ENCODE results near the gene GSAP. TPM values are rescaled to one million over a fixed set of nuclear protein-coding genes. Genes with fewer than 3 reads are reported as not detected.

The GSAP gene
- total RNA-seq, 3 donors from 2014 or later: 8.0 to 16.7 (median 14.2) TPM

DNA sequence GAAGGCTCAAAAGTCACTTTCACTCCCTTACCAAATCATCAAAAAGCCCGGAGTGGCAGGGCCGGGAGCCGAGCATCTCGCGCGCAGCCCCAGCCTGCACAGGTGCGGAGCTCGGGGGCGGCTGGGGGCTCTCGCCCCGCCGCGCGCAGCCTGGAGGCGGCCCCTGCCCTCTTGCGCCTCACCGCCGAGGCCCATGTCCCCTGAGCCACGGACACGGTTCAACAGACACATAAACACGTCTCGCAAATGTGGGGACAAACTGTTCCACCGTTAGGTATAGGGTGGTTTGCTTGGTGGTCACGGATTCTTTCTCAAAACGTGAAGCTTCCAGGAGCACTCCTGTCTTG is 700 bp downstream of the GSAP start:
- peak in 2 of 3 donors; percentile 54 to 69 for DNase-seq
- ATAC-seq: peak; percentile 58
- H3K4me3 ChIP-seq: peak overlapping the region; percentile 77
- TF ChIP-seq, protein P1, sequence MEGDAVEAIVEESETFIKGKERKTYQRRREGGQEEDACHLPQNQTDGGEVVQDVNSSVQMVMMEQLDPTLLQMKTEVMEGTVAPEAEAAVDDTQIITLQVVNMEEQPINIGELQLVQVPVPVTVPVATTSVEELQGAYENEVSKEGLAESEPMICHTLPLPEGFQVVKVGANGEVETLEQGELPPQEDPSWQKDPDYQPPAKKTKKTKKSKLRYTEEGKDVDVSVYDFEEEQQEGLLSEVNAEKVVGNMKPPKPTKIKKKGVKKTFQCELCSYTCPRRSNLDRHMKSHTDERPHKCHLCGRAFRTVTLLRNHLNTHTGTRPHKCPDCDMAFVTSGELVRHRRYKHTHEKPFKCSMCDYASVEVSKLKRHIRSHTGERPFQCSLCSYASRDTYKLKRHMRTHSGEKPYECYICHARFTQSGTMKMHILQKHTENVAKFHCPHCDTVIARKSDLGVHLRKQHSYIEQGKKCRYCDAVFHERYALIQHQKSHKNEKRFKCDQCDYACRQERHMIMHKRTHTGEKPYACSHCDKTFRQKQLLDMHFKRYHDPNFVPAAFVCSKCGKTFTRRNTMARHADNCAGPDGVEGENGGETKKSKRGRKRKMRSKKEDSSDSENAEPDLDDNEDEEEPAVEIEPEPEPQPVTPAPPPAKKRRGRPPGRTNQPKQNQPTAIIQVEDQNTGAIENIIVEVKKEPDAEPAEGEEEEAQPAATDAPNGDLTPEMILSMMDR (IDR thresholded peaks at IDR 0.05): no peak
- intact Hi-C loops (cut with DNase I, micrococcal nuclease): no loop called here
- H3K4me1 ChIP-seq (ENCODE audit: low read depth): peaks cover 8% of the 10 kb centered on the region
- no peaks in the 10 kb centered on the region for H3K9me3 ChIP-seq
- no peaks in the 10 kb centered on the region for H3K36me3 ChIP-seq (ENCODE audit: low read depth)

DNA sequence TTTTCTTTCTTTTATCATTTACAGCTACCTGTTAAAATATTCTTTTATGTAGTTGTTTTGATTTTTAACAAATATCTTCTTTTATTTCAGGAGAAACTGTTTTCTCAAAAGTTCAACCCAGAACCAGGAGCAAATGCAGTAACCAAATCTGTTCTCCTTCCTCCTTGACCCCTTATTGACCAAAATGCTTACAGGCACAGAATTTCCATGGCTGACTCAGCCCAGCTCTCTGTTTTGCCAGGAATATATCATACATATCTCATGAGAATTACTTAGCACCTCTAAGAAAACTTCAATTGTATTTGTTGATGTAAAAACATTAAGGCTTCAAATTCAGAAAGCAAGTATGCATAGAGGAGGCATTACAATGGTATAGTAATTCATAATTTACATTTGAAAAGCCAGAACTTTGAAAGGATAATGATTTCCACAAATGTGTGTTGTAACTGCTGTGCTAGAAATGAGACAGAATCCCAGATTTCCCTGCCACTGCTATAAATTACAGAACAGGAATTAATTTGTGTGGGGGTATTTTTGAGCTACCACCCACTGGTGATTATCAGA is 2.2 kb downstream of the GSAP start:
- TF ChIP-seq, protein P1 (IDR thresholded peaks at IDR 0.05): no peak
- no peak for ATAC-seq
- Histone ChIP-seq H3K4me1 (ENCODE audit: low read depth) (peaks cover 8% of the 10 kb centered on the region), H3K9me3 (no peaks in the 10 kb centered on the region), H3K4me3 (no peak overlapping the region), H3K36me3 (ENCODE audit: low read depth) (no peaks in the 10 kb centered on the region)
- no peak for DNase-seq
- intact Hi-C loops (cut with DNase I, micrococcal nuclease): no loop called here

DNA sequence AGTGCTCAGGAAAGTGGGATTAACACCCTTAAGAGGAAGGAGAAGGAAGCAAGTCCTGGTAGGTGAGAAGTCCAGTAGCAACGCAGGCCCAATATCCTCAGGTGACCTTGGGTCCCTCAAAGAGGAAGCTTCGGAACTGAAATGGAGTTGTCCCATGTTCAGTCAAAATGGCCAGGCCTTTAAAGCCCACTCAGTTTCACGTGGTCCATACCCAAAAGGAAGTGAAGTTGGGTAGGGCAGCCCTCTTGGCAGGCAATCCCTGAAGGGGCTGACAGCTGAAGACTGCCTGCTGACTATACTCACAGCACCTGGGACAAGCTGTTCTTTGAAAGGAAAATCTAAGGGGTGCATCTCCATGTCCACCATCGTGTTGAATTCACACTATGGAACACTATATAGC is 3.0 kb downstream of the GSAP start:
- ATAC-seq (no peak), DNase-seq (no peak)
- intact Hi-C loops (cut with DNase I, micrococcal nuclease): no loop called here
- Histone ChIP-seq H3K9me3 (no peaks in the 10 kb centered on the region), H3K4me1 (ENCODE audit: low read depth) (peaks cover 8% of the 10 kb centered on the region), H3K4me3 (no peak overlapping the region), H3K36me3 (ENCODE audit: low read depth) (no peaks in the 10 kb centered on the region)
- TF ChIP-seq, protein P1 (IDR thresholded peaks at IDR 0.05): no peak

DNA sequence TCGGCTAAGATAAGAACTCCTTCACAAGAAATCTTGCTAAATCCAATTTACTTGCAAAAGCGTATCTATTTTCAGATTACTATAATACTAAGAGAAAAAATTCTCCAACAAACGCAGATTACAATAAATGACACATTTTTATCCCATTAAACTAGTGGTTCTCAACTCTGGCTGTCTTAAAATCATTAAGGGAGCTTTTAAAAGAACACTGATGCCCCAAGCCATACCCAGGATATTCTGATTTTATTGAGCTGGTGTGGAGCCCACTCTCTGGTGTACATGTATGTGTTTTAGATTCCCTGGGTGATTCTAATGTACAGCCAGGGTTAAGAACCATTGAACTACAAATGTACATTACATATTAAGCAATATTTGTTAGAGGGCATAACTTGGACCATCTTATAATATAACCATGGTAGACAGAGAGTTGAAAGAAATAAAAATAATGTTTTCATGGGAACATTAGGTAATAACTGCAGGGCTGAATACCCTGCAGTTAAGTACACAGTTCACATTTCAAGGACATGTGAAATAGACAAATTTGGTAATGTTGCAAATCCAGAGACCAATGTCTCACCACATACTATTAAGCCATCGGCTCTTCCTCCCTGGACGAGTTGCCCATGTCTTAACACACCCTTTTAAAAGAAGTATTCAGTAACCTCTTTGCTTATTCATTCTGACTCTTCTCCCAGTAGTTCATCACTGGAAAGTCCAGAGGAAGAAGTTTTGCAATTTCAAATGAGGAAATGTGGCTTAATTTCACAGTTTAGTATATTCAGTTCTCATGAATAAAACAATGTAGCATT is 6.2 kb downstream of the GSAP start:
- TF ChIP-seq, protein P1 (IDR thresholded peaks at IDR 0.05): no peak
- Histone ChIP-seq H3K36me3 (ENCODE audit: low read depth) (no peaks in the 10 kb centered on the region), H3K4me3 (no peak overlapping the region), H3K9me3 (no peaks in the 10 kb centered on the region), H3K4me1 (ENCODE audit: low read depth) (no peaks in the 10 kb centered on the region)
- intact Hi-C loops (cut with DNase I, micrococcal nuclease): no loop called here
- ATAC-seq (peak; percentile 55), DNase-seq (no peak)

DNA sequence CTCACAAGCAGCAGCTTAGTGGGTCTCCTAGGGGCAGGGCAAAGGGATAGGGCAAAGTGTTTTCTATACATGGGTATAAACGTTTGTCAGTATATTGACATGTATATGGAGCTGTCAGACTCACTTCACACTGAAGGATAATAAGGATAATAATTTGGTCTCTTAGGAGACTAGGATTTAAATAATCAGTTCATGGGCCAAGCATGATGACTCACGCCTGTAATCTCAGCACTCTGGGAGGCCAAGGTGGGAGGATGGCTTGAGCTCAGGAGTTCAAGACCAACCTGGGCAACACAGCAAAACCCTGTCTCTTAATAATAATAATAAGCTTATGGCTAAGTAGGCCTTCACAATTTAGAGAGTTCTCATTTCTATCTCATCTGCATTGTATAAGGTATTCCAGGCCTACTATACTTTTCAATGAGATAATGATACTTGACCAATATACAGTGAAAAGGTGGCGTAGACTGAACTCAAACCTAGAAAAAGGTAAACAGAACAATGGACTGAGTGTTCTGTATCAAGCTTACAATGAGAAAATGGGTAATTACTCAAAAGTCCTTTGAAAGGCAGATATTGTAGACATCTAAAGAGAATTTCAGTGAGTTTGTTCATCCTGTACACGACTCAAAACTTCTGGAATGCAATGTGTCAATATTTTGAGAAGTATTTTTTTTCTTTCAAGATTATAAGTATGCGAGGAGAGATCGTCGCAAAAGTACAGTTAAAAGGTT is 7.0 kb downstream of the GSAP start:
- DNase-seq: no peak
- Histone ChIP-seq H3K4me1 (ENCODE audit: low read depth) (no peaks in the 10 kb centered on the region), H3K4me3 (no peak overlapping the region), H3K36me3 (ENCODE audit: low read depth) (no peaks in the 10 kb centered on the region), H3K9me3 (no peaks in the 10 kb centered on the region)
- intact Hi-C loops (cut with DNase I, micrococcal nuclease): no loop called here
- TF ChIP-seq, protein P1 (IDR thresholded peaks at IDR 0.05): no peak
- ATAC-seq: no peak
